K562 (cell line): ENCODE measurements around the gene FPGS. TPM values are rescaled to one million over a fixed set of nuclear protein-coding genes. Genes with fewer than 3 reads are reported as not detected.
A peak's percentile ranks its signal among the peaks of the same experiment; 100 is the strongest.

Source experiments
- ATAC-seq: fragments of 200-7000 bp; cut with Tn5 transposase; 3 replicates; pipeline ENCODE4 v1.9.1; 2020; ENCODE audit warnings: moderate library complexity
- BruUV-seq: library from RNA; stranded (reverse); fragments of 400-500 nt; replicated peaks from 2 replicates; lab custom pipeline; 2021; lab: Mats Ljungman, UMichigan
- CTCF ChIA-PET: fragments of 300-600 bp; formaldehyde crosslinking; extraction: SDS; loops from one replicate; lab custom pipeline; 2021; ENCODE audit warnings: low intra/inter-chr PET ratio; lab: Yijun Ruan, JAX
- POLR2A ChIA-PET: fragments of 300-600, 350-650 bp; sonication (Branson Sonifier 250); formaldehyde crosslinking; extraction: SDS; loops from one replicate; lab custom pipeline; 2021; ENCODE audit warnings: antibody characterized with exemption, inconsistent platforms; lab: Yijun Ruan, JAX
- DNase-seq, 4 experiments: peaks; one replicate each; pipeline versions ENCODE4 v3.0.0 to v3.0.0-alpha.2; 2011 to 2018; ENCODE audit warnings: low spot score in 3 of 4, mixed read lengths in 3 of 4; ENCODE audit errors: extremely low read depth in 1 of 4
- FAIRE-seq: peaks from 2 replicates; lab custom pipeline; 2011; peaks lifted over from hg19 to GRCh38; lab: Jason Lieb, UNC
- H2AFZ ChIP-seq: 2 replicates; pipeline ENCODE4 v1.6.0; 2011; ENCODE audit warnings: low read depth, low read length, control low read depth, inconsistent platforms
- H3K27ac ChIP-seq: fragments of 200-600 bp; 3 replicates; pipeline ENCODE4 v1.8.0; 2011; ENCODE audit warnings: low read depth, mild to moderate bottlenecking, control low read depth, inconsistent platforms, low read length, moderate library complexity, mixed read lengths; ENCODE audit errors: extremely low read depth
- H3K27me3 ChIP-seq, 2 experiments: fragments of 300-600 bp in 1 of 2; 2 replicates in 1 of 2; 3 replicates in 1 of 2; pipeline versions ENCODE4 v1.6.0 to v1.8.0; 2011; ENCODE audit warnings: inconsistent platforms in 2 of 2, low read length in 2 of 2, mild to moderate bottlenecking in 1 of 2, mixed read lengths in 1 of 2, moderate library complexity in 1 of 2; ENCODE audit not compliant: control insufficient read depth in 2 of 2, insufficient read depth in 2 of 2
- H3K36me3 ChIP-seq: fragments of 300-600 bp; 3 replicates; pipeline ENCODE4 v1.8.0; 2011; ENCODE audit warnings: mild to moderate bottlenecking, low read length, inconsistent platforms; ENCODE audit not compliant: control insufficient read depth, insufficient read depth
- H3K4me1 ChIP-seq, 2 experiments: fragments of 200-600 bp in 1 of 2; replicated peaks in 1 of 2; 2 replicates in 1 of 2; 3 replicates in 1 of 2; pipeline versions ENCODE4 v1.5.1 to v1.8.0; 2011; ENCODE audit warnings: inconsistent platforms in 2 of 2, low read length in 2 of 2, mild to moderate bottlenecking in 1 of 2, mixed read lengths in 1 of 2, moderate library complexity in 1 of 2; ENCODE audit not compliant: control insufficient read depth in 2 of 2, insufficient read depth in 2 of 2
- H3K4me2 ChIP-seq: 2 replicates; pipeline ENCODE4 v1.6.1; 2011; ENCODE audit warnings: low read length, control low read depth, inconsistent platforms, mixed read lengths; ENCODE audit not compliant: insufficient read depth
- H3K4me3 ChIP-seq: fragments of 200-600 bp; sonication (generic), shearing (Covaris generic); 2 replicates; pipeline ENCODE4 v1.5.1; 2016; ENCODE audit warnings: control low read depth, inconsistent platforms
- H3K79me2 ChIP-seq: fragments of 200-600 bp; 3 replicates; pipeline ENCODE4 v1.8.0; 2011; ENCODE audit warnings: low read length, inconsistent platforms; ENCODE audit not compliant: control insufficient read depth, insufficient read depth
- H3K9ac ChIP-seq, 2 experiments: 2 replicates each; pipeline versions ENCODE4 v1.6.0 to v1.6.1; 2011; ENCODE audit warnings: low read depth in 2 of 2, low read length in 2 of 2, control low read depth in 1 of 2, inconsistent platforms in 1 of 2, mild to moderate bottlenecking in 1 of 2, mixed read lengths in 1 of 2; ENCODE audit not compliant: insufficient read depth in 1 of 2
- H3K9me1 ChIP-seq: one replicate; pipeline ENCODE4 v1.6.0; 2011; ENCODE audit warnings: inconsistent platforms, mild to moderate bottlenecking, low read length, moderate library complexity; ENCODE audit not compliant: control insufficient read depth, insufficient read depth
- H3K9me3 ChIP-seq: replicated peaks from 2 replicates; pipeline ENCODE4 v1.5.1; 2011; ENCODE audit warnings: low read depth, low read length, inconsistent platforms; ENCODE audit not compliant: control insufficient read depth, insufficient read depth
- H4K20me1 ChIP-seq: replicated peaks from 2 replicates; pipeline ENCODE4 v1.6.1; 2011; ENCODE audit warnings: low read length, inconsistent platforms, mixed read lengths; ENCODE audit not compliant: control insufficient read depth, insufficient read depth
- CHAMP1 ChIP-seq: fragments of 450-650 bp; IDR thresholded peaks from 2 replicates; pipeline ENCODE4 v1.6.1; 2016; ENCODE audit warnings: mild to moderate bottlenecking
- FOXK2 ChIP-seq, 2 experiments: fragments of 450-650 bp; IDR thresholded peaks in 1 of 2; conservative IDR thresholded peaks in 1 of 2; 2 replicates each; pipeline ENCODE4 v1.6.1; 2016; ENCODE audit warnings: low read depth in 2 of 2, mild to moderate bottlenecking in 1 of 2
- KDM2B ChIP-seq: fragments of 250-450 bp; sonication (Bioruptor Pico); IDR thresholded peaks from 2 replicates; pipeline ENCODE4 v1.8.0; 2021; ENCODE audit warnings: mild to moderate bottlenecking, moderate library complexity
- MYC ChIP-seq, 2 experiments: fragments of 250-450 bp in 1 of 2; sonication (Bioruptor Pico) in 1 of 2; IDR thresholded peaks; 2 replicates each; pipeline versions ENCODE4 v1.5.1 to v1.6.1; 2012 to 2021; ENCODE audit warnings: low read depth in 2 of 2, borderline replicate concordance in 1 of 2, improper control_type of control experiment in 1 of 2, low read length in 1 of 2, mild to moderate bottlenecking in 1 of 2, moderate library complexity in 1 of 2
- POLR2B ChIP-seq: fragments of 450-650 bp; IDR thresholded peaks from 2 replicates; pipeline ENCODE4 v1.6.1; 2018; ENCODE audit warnings: low read depth; ENCODE audit not compliant: partially characterized antibody
- POLR2G ChIP-seq: fragments of 200-400 bp; formaldehyde crosslinking; IDR thresholded peaks from 2 replicates; pipeline ENCODE4 v1.6.1; 2017; ENCODE audit warnings: low read depth, mild to moderate bottlenecking, antibody characterized with exemption, low read length, moderate library complexity
- RBM34 ChIP-seq: fragments of 200-400 bp; formaldehyde crosslinking; IDR thresholded peaks from 2 replicates; pipeline ENCODE4 v1.6.1; 2018; ENCODE audit warnings: low read length, borderline replicate concordance; ENCODE audit not compliant: insufficient read depth
- RUNX1 ChIP-seq: sonication (generic); IDR thresholded peaks from 2 replicates; pipeline ENCODE4 v1.6.1; 2016; ENCODE audit warnings: antibody characterized with exemption, low read depth
- SIN3B ChIP-seq: fragments of 450-650 bp; IDR thresholded peaks from 2 replicates; pipeline ENCODE4 v1.6.1; 2017; ENCODE audit warnings: low read depth, mild to moderate bottlenecking, moderate library complexity
- SMAD4 ChIP-seq: fragments of 250-450 bp; sonication (Bioruptor Pico); conservative IDR thresholded peaks from 2 replicates; pipeline ENCODE4 v1.8.0; 2021; ENCODE audit warnings: inconsistent platforms, mild to moderate bottlenecking, moderate library complexity
- SP2 ChIP-seq: IDR thresholded peaks from 2 replicates; pipeline ENCODE4 v1.6.1; 2011; ENCODE audit warnings: mild to moderate bottlenecking, low read depth, low read length, moderate library complexity; ENCODE audit not compliant: poor library complexity, severe bottlenecking; ENCODE audit errors: extremely low read depth
- ZKSCAN8 ChIP-seq: fragments of 200-800 bp; sonication (Bioruptor generic); IDR thresholded peaks from 2 replicates; pipeline ENCODE4 v1.6.1; 2016; ENCODE audit warnings: missing genetic modification characterization, missing compliant biosample characterization
- ZNF212 ChIP-seq: fragments of 450-650 bp; formaldehyde crosslinking; IDR thresholded peaks from 2 replicates; pipeline ENCODE4 v1.4.0; 2020; ENCODE audit warnings: mild to moderate bottlenecking
- WGBS: fragments of 100-300 bp; shearing (Covaris generic); methylation state at CpG from one replicate; pipeline ENCODE4 v1.1.6; 2016; ENCODE audit warnings: low coverage, mixed read lengths; ENCODE audit not compliant: insufficient coverage; ENCODE audit errors: missing lambda C conversion rate; 5-methylcytosine and 5-hydroxymethylcytosine counted together
- in situ Hi-C: fragments of 300-500 bp; cut with MboI; formaldehyde crosslinking; loops from 4 replicates; pipeline ENCODE4 v1.15.0; 2018; ENCODE audit warnings: inconsistent platforms, mixed read lengths
- intact Hi-C: fragments of 100-400 bp; cut with micrococcal nuclease; formaldehyde crosslinking; loops from 2 replicates; pipeline ENCODE4 v1.14.2; 2022
- polyA plus RNA-seq, 8 experiments: library from polyadenylated mRNA; depleted of rRNA in 4 of 8; stranded (reverse) in 5 of 8; unstranded in 3 of 8; fragments of >200 nt; fragmentation: Nextera tagmentation in 2 of 8; fragmentation: Illumina TruSeq in 1 of 8; extraction: Ambion mirVana in 2 of 8; extraction: Trizol in 1 of 8; gene quantifications; 2 replicates each; pipeline versions ENCODE4 v1.2.1 to v1.2.3, GENCODE V29; 2011 to 2014; ENCODE audit warnings: inconsistent platforms in 1 of 8, missing spikeins in 1 of 8
- total RNA-seq, 7 experiments: library from RNA; depleted of rRNA in 6 of 7; stranded (reverse); fragments of >200 nt in 6 of 7; fragmentation: Illumina TruSeq in 2 of 7; extraction: Trizol in 2 of 7; gene quantifications; 2 replicates each; pipeline versions ENCODE4 v1.2.1 to v1.2.3, GENCODE V29; 2011 to 2021; ENCODE audit warnings: low replicate concordance in 1 of 7

The FPGS gene
- total and polyA plus RNA-seq, 9 of the 15 experiments (the other 6 are each of a cell fraction or from before 2014, with no cell fraction given) = 0.84 to 86.4 (median 59.2) TPM

- FAIRE-seq = no peak
- Histone ChIP-seq H3K27me3 (no peaks in the 10 kb centered on the region), H3K36me3 (peaks cover 21% of the 10 kb centered on the region; the same call in 1 of the 3 replicates), H3K79me2 (no peaks in the 10 kb centered on the region), H3K9me1 (no peaks in the 10 kb centered on the region), H4K20me1 (no peaks in the 10 kb centered on the region), H3K27ac (no peak overlapping the region), H3K9ac (peak overlapping the region in 1 of 2 experiments; percentile 33; a peak in 1 of 4 replicates), H3K9me3 (no peaks in the 10 kb centered on the region), H3K4me2 (no peak overlapping the region), H2AFZ (no peak overlapping the region), H3K4me3 (no peak overlapping the region), H3K4me1 (peaks cover 0 to 27% of the 10 kb centered on the region in 2 experiments; a peak in 1 of 5 replicates)
- intact Hi-C loops = no loop called here
- no peak for ATAC-seq
- no TSS peak for BruUV-seq
- DNase-seq = no peak
- TF ChIP-seq POLR2G (peak; percentile 64), RUNX1 (no peak), SMAD4 (no peak), MYC (IDR thresholded peaks at IDR 0.05; ENCODE audit: low read depth, low read length) (no peak), MYC (CRISPR knock-in tag; IDR thresholded peaks at IDR 0.05; ENCODE audit: borderline replicate concordance, low read depth) (no peak)
- in situ Hi-C loops = no loop called here
- WGBS = 88% methylated on average over 10 of the region's 17 CpGs
- ChIA-PET CTCF (no interaction called here), POLR2A (interaction anchor here (0.5 to 1.8 kb wide), 8 partner anchors 8 to 45 kb away, joined by 3 to 12 read pairs (median 4); no protein-coding TSS in a partner anchor)
Observed at GRCh38 chr9:127817881-127818434, 15.3 kb downstream of the FPGS start.

GRCh38 chr9:127818574-127818973, 15.9 kb downstream of the FPGS start:
- in situ Hi-C loops = no loop called here
- 89% methylated on average over 4 of the region's 11 CpGs for WGBS
- FAIRE-seq (no peak), ATAC-seq (no peak), DNase-seq (no peak)
- H3K9me1 ChIP-seq = no peaks in the 10 kb centered on the region
- ChIA-PET CTCF (no interaction called here), POLR2A (interaction anchor here (0.6 to 1.8 kb wide), 5 partner anchors 9 to 31 kb away, joined by 3 to 12 read pairs (median 6); no protein-coding TSS in a partner anchor)
- no peaks in the 10 kb centered on the region for H3K9me3 ChIP-seq
- no peak overlapping the region for H3K9ac ChIP-seq
- peaks cover 15% of the 10 kb centered on the region; the same call in 1 of the 3 replicates for H3K36me3 ChIP-seq
- no peak overlapping the region for H3K4me2 ChIP-seq
- H3K79me2 ChIP-seq = no peaks in the 10 kb centered on the region
- no peak overlapping the region for H3K27ac ChIP-seq
- no peak overlapping the region for H3K4me3 ChIP-seq
- H2AFZ ChIP-seq = no peak overlapping the region
- no TSS peak for BruUV-seq
- no peaks in the 10 kb centered on the region for H4K20me1 ChIP-seq
- no peaks in the 10 kb centered on the region for H3K27me3 ChIP-seq
- peaks cover 0 to 22% of the 10 kb centered on the region in 2 experiments; a peak in 1 of 5 replicates for H3K4me1 ChIP-seq
- intact Hi-C loops = no loop called here
- TF ChIP-seq FOXK2 (conservative IDR thresholded peaks at IDR 0.05 in 1 of 2, IDR thresholded peaks at IDR 0.05 in 1 of 2; ENCODE audit: low read depth in 2 of 2) (no peak), POLR2B (no peak), SP2 (no peak), CHAMP1 (no peak), RBM34 (no peak), ZKSCAN8 (CRISPR knock-in tag) (no peak), KDM2B (CRISPR knock-in tag) (no peak), SIN3B (no peak), ZNF212 (CRISPR knock-in tag) (no peak)
